Central memory CD8-positive, alpha-beta T cell (primary cell): Measurements from ENCODE around the gene ACTR6.
"Not testable (repeated sequence)": the region's sequence is repeated elsewhere in the genome, so short reads cannot be mapped to it uniquely, and the experiment has no call there.

Experiments
- ATAC-seq: fragments of 150-1000 bp; cut with Tn5 transposase; replicated peaks from 2 replicates; pipeline ENCODE4 v1.10.0; 2022; ENCODE audit warnings: mild to moderate bottlenecking, moderate FRiP score, moderate number of reproducible peaks; ENCODE audit not compliant: poor library complexity, severe bottlenecking; ENCODE audit errors: extremely low read depth
- DNase-seq, 2 donors: peaks; one replicate each; pipeline ENCODE4 v3.0.0; 2021; ENCODE audit warnings: low spot score in 2 of 2
- H3K27ac Mint-ChIP-seq: one replicate; pipeline ENCODE4 v1.8.0; 2022; ENCODE audit warnings: low read depth, mild to moderate bottlenecking, moderate library complexity, mixed read lengths
- H3K27me3 Mint-ChIP-seq: one replicate; pipeline ENCODE4 v1.8.0; 2022; ENCODE audit warnings: mixed read lengths
- H3K36me3 Mint-ChIP-seq: one replicate; pipeline ENCODE4 v1.8.0; 2022; ENCODE audit warnings: mild to moderate bottlenecking, moderate library complexity, mixed read lengths; ENCODE audit not compliant: insufficient read depth
- H3K4me1 Mint-ChIP-seq: one replicate; pipeline ENCODE4 v1.8.0; 2022; ENCODE audit warnings: mixed read lengths
- H3K4me3 Mint-ChIP-seq: one replicate; pipeline ENCODE4 v1.8.0; 2022; ENCODE audit warnings: mild to moderate bottlenecking, moderate library complexity, mixed read lengths
- H3K9me3 Mint-ChIP-seq: one replicate; pipeline ENCODE4 v1.8.0; 2022; ENCODE audit warnings: mixed read lengths

The ACTR6 gene

DNA sequence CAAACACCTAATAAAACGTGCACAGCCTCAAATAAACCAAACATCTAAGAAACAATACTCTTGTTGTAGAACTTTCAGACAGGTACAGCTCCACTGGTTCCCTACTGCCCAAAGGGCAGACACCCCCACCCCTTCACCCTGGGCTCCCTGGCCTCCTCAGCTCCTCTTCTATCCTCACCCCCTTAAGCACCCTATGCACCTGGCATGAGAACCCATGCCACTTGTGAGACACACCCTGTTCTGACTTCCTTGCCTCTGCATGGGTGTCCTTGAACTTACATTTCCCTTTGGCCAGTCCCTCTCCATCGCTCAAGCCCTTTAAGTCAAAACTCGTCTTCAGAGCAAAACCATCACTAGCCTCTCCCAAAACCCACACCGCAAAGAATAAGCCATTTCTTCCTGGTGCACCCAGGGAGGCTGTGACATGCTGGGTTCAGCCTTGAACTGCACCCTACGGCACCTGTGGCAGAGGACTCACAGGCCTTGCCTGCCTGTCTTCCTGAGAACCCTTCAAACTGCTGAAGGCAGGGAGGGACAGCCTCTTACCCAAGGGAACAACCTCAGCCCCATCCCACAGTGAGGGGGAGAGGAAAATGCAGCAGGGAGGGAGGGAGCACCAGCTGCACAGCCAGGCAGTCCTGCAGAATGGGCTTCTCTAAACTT, 12.6 kb upstream of the ACTR6 start:
- Mint-ChIP-seq H3K4me3 (no peak overlapping the region), H3K27ac (no peak overlapping the region), H3K36me3 (peaks cover 5% of the 10 kb centered on the region), H3K27me3 (no peaks in the 10 kb centered on the region), H3K9me3 (no peaks in the 10 kb centered on the region), H3K4me1 (peaks cover 16% of the 10 kb centered on the region)
- no peak for DNase-seq
- no peak for ATAC-seq

DNA sequence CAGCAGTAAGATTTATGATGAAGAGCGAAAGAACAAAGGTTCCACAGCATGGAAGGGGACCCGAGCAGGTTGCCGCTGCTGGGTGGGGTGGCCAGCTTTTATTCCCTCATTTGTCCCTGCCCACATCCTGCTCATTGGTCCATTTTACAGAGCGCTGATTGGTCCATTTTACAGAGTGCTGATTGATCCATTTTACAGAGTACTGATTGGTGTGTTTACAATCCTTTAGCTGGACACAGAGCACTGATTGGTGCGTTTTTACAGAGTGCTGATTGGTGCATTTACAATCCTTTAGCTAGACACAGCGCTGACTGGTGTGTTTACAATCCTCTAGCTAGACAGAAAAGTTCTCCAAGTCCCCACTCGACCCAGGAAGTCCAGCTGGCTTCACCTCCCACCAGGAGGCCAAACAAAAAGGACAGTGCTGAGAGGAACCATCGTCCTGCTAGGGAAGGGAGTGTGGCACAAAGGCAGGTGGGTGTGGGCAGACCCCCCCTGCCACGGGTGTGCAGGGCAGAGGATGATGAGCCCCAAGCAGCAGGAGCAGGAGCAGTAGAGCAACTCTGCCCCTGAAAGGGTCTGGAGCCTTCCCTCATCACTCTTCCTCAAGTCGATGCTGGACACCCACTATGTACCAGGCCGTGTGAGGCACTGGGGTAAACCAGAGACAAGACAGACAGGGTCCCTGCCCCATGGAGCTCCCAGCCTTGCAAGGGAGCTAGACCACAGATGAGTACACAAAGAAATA, 11.6 kb upstream of the ACTR6 start:
- not testable (repeated sequence) for H3K27me3 Mint-ChIP-seq, ATAC-seq, DNase-seq, H3K36me3 Mint-ChIP-seq, H3K9me3 Mint-ChIP-seq, H3K4me3 Mint-ChIP-seq, H3K27ac Mint-ChIP-seq
- H3K4me1 Mint-ChIP-seq: peaks cover 16% of the 10 kb centered on the region

- H3K27ac Mint-ChIP-seq: no peak overlapping the region
- H3K36me3 Mint-ChIP-seq: peaks cover 3% of the 10 kb centered on the region
- H3K4me1 Mint-ChIP-seq: peaks cover 16% of the 10 kb centered on the region
- H3K27me3 Mint-ChIP-seq: no peaks in the 10 kb centered on the region
- DNase-seq: no peak
- no peaks in the 10 kb centered on the region for H3K9me3 Mint-ChIP-seq
- no peak for ATAC-seq
- H3K4me3 Mint-ChIP-seq: no peak overlapping the region
Observed at GRCh38 chr12:100189636-100190394, 10.8 kb upstream of the ACTR6 start.

- H3K27ac Mint-ChIP-seq: no peak overlapping the region
Observed at GRCh38 chr12:100193085-100193484, 7.5 kb upstream of the ACTR6 start.

DNA sequence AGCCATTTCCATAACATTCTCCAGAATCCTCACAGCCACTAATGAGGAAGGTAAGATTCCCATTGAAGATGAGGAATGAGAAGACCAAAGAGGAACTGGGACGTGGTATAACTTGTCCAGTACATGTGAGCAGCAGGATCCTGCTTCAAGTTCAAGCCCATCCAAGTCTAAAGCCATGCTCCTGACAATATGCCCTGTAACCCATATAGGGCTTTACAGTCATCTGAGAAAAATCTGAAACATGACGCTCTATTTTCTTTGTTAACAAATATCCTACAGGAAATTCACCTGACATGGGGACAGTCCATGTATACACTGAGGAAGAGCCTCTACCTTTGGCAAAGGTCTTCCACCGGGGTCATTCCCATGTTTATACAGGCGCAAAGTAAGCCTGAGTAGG, 3.1 kb upstream of the ACTR6 start:
- no peaks in the 10 kb centered on the region for H3K9me3 Mint-ChIP-seq
- peaks cover 17% of the 10 kb centered on the region for H3K36me3 Mint-ChIP-seq
- peaks cover 22% of the 10 kb centered on the region for H3K4me1 Mint-ChIP-seq
- DNase-seq (no peak), ATAC-seq (no peak)
- no peaks in the 10 kb centered on the region for H3K27me3 Mint-ChIP-seq
- H3K27ac Mint-ChIP-seq: no peak overlapping the region
- no peak overlapping the region for H3K4me3 Mint-ChIP-seq

More at GRCh38 chr12:100193085-100193484, 7.5 kb upstream of the ACTR6 start:
- DNase-seq (no peak), ATAC-seq (no peak)
- no peak overlapping the region for H3K4me3 Mint-ChIP-seq
- H3K27me3 Mint-ChIP-seq: no peaks in the 10 kb centered on the region
- no peaks in the 10 kb centered on the region for H3K9me3 Mint-ChIP-seq
- H3K4me1 Mint-ChIP-seq: peaks cover 7% of the 10 kb centered on the region
- H3K36me3 Mint-ChIP-seq: peaks cover 3% of the 10 kb centered on the region

DNA sequence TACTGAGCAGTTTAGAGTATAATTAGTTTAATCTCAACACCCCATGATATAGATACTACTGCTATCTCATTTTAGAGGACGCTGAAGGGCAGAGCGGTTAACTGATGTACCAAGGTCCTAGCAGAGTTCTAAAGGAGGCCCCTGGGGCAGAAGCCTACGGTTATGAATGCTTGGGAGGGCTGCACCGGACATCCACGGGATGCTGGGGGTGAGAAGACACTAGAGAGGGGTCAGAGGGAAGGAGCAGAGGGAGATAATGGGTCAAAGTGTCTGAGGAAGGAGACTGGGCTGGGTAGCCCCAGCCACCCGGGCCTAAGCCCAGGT, 1.6 kb upstream of the ACTR6 start:
- no peaks in the 10 kb centered on the region for H3K27me3 Mint-ChIP-seq
- H3K27ac Mint-ChIP-seq: peak overlapping the region; percentile 89
- H3K36me3 Mint-ChIP-seq: peaks cover 23% of the 10 kb centered on the region
- no peaks in the 10 kb centered on the region for H3K9me3 Mint-ChIP-seq
- peak overlapping the region; percentile 94 for H3K4me3 Mint-ChIP-seq
- ATAC-seq (no peak), DNase-seq (no peak)
- peaks cover 29% of the 10 kb centered on the region for H3K4me1 Mint-ChIP-seq

GRCh38 chr12:100199347-100200149, 1.1 kb upstream of the ACTR6 start:
- Mint-ChIP-seq H3K27ac (peak overlapping the region; percentile 99), H3K27me3 (no peaks in the 10 kb centered on the region), H3K9me3 (no peaks in the 10 kb centered on the region), H3K36me3 (peaks cover 25% of the 10 kb centered on the region), H3K4me3 (peak overlapping the region; percentile 94), H3K4me1 (peaks cover 29% of the 10 kb centered on the region)
- DNase-seq: peak; percentile 59 to 62
- peak; percentile 64 for ATAC-seq

GRCh38 chr12:100201604-100202423, 1.2 kb downstream of the ACTR6 start:
- Mint-ChIP-seq H3K27ac (peak overlapping the region; percentile 99), H3K4me3 (peak overlapping the region; percentile 94), H3K27me3 (no peaks in the 10 kb centered on the region), H3K36me3 (peaks cover 31% of the 10 kb centered on the region), H3K4me1 (peaks cover 29% of the 10 kb centered on the region), H3K9me3 (no peaks in the 10 kb centered on the region)
- DNase-seq (no peak), ATAC-seq (no peak)

GRCh38 chr12:100207311-100207710, 6.7 kb downstream of the ACTR6 start:
- no peaks in the 10 kb centered on the region for H3K9me3 Mint-ChIP-seq

GRCh38 chr12:100208834-100209233, 8.2 kb downstream of the ACTR6 start:
- no peaks in the 10 kb centered on the region for H3K9me3 Mint-ChIP-seq
- H3K4me1 Mint-ChIP-seq: no peaks in the 10 kb centered on the region
- DNase-seq: no peak
- ATAC-seq: no peak
- peaks cover 60% of the 10 kb centered on the region for H3K36me3 Mint-ChIP-seq
- no peaks in the 10 kb centered on the region for H3K27me3 Mint-ChIP-seq
- H3K27ac Mint-ChIP-seq: no peak overlapping the region
- no peak overlapping the region for H3K4me3 Mint-ChIP-seq

More at GRCh38 chr12:100207311-100207710, 6.7 kb downstream of the ACTR6 start:
- Mint-ChIP-seq H3K4me1 (peaks cover 9% of the 10 kb centered on the region), H3K36me3 (peaks cover 52% of the 10 kb centered on the region), H3K27me3 (no peaks in the 10 kb centered on the region), H3K4me3 (no peak overlapping the region), H3K27ac (no peak overlapping the region)
- no peak for ATAC-seq
- no peak for DNase-seq

GRCh38 chr12:100211698-100212097, 11.1 kb downstream of the ACTR6 start:
- Mint-ChIP-seq H3K36me3 (peaks cover 67% of the 10 kb centered on the region), H3K9me3 (no peaks in the 10 kb centered on the region), H3K27ac (no peak overlapping the region), H3K4me3 (no peak overlapping the region), H3K4me1 (no peaks in the 10 kb centered on the region), H3K27me3 (no peaks in the 10 kb centered on the region)
- no peak for DNase-seq
- ATAC-seq: no peak
